Measurements from ENCODE around the gene WDR18. TPM values are rescaled to one million over a fixed set of nuclear protein-coding genes. Genes with fewer than 3 reads are reported as not detected.

Gene WDR18
- total RNA-seq, 1 experiment from 2014 or later = 124 TPM

GRCh38 chr19:1040476-1041271 is 56.5 kb downstream of the WDR18 start:
- POLR2A ChIA-PET = interaction anchor here (1.0 to 7.8 kb wide), 6 partner anchors 13 to 228 kb away, joined by 3 to 85 read pairs (median 6); partner anchors contain the start of genes CIRBP, CNN2, RNU6-2 and WDR18
- Histone ChIP-seq H3K27me3 (ENCODE audit: insufficient read depth, low read length) (no peaks in the 10 kb centered on the region), H3K27ac (ENCODE audit: low read depth, low read length) (peak overlapping the region; percentile 78), H3K9ac (ENCODE audit: low read length) (peak overlapping the region; percentile 84), H4K20me1 (ENCODE audit: insufficient read depth) (no peaks in the 10 kb centered on the region), H3K9me2 (ENCODE audit: insufficient read depth) (no peaks in the 10 kb centered on the region), H2AFZ (ENCODE audit: low read depth, low read length, poor library complexity, severe bottlenecking) (no peak overlapping the region), H3K4me3 (replicated peaks in 1 of 2; ENCODE audit: low read depth in 1 of 2, low read length in 2 of 2) (peak overlapping the region; percentile 91), H3K4me2 (ENCODE audit: low read length) (peak overlapping the region; percentile 88), H3K4me1 (ENCODE audit: control insufficient read depth in 1 of 2, insufficient read depth in 2 of 2, low read length in 2 of 2) (peaks cover 32 to 74% of the 10 kb centered on the region in 2 experiments), H3K36me3 (ENCODE audit: control insufficient read depth in 1 of 2, insufficient read depth in 2 of 2, low read length in 2 of 2) (peaks cover 4 to 10% of the 10 kb centered on the region in 2 experiments; a peak in 3 of 4 replicates), H3K9me3 (ENCODE audit: control insufficient read depth in 1 of 2, insufficient read depth in 1 of 2, low read depth in 1 of 2, low read length in 2 of 2) (no peaks in the 10 kb centered on the region), H3K79me2 (ENCODE audit: insufficient read depth, low read length) (peaks cover 14% of the 10 kb centered on the region; the same call in 1 of the 2 replicates)
- intact Hi-C loops (cut with micrococcal nuclease) = loop anchor here (2.0 kb wide), 1 partner anchor 14 kb away; the partner anchor contains the start of gene CNN2
- DNase-seq (ENCODE audit: low read depth, low spot score) (peak; percentile 96), ATAC-seq (peak; percentile 48)
- RAD21 ChIA-PET (ENCODE audit: low non-redundant PET in 1 of 2, low total read pairs in 2 of 2, uncharacterized antibody in 2 of 2, unreplicated experiment in 2 of 2) = interaction anchor here (1.0 to 1.5 kb wide), 4 partner anchors 13 to 226 kb away, joined by 4 to 7 read pairs (median 4); no protein-coding TSS in a partner anchor
- CTCF ChIA-PET = interaction anchor here (0.9 to 1.2 kb wide), 5 partner anchors 13 to 226 kb away, joined by 3 to 7 read pairs (median 4); partner anchors contain the start of gene RNU6-2
- BruUV-seq (replicated peaks) = no TSS peak
- TF ChIP-seq CEBPB (IDR thresholded peaks at IDR 0.05; ENCODE audit: low read depth) = no peak
- TF ChIP-seq MAX (IDR thresholded peaks at IDR 0.05) = no peak
- TF ChIP-seq ELF1 (IDR thresholded peaks at IDR 0.05; ENCODE audit: borderline replicate concordance, low read depth) = no peak
- no peak for TF ChIP-seq YY1 (IDR thresholded peaks at IDR 0.05; ENCODE audit: extremely low read depth, insufficient replicate concordance, low read depth, low read length)
- no peak; the same call in none of the 2 replicates for TF ChIP-seq POLR2AphosphoS5 (IDR thresholded peaks at IDR 0.05; ENCODE audit: low read depth, low read length)
- TF ChIP-seq RAD21 (IDR thresholded peaks at IDR 0.05; ENCODE audit: low read depth) = no peak
- TF ChIP-seq CBX3 (IDR thresholded peaks at IDR 0.05; ENCODE audit: low read depth) = no peak
- TF ChIP-seq EGR1 (IDR thresholded peaks at IDR 0.05; ENCODE audit: low read depth) = no peak
- TF ChIP-seq FOSL1 (IDR thresholded peaks at IDR 0.05; ENCODE audit: low read depth) = no peak
- no peak for TF ChIP-seq CTCF (IDR thresholded peaks at IDR 0.05 in 2 of 3, conservative IDR thresholded peaks at IDR 0.05 in 1 of 3; ENCODE audit: borderline replicate concordance in 1 of 3, insufficient read depth in 1 of 3, low read depth in 2 of 3, low read length in 2 of 3)
- TF ChIP-seq EZH2 (IDR thresholded peaks at IDR 0.05) = no peak
- peak; percentile 45; the same call in 1 of the 2 replicates for TF ChIP-seq SIN3A (IDR thresholded peaks at IDR 0.05; ENCODE audit: low read depth)
- TF ChIP-seq POLR2A (IDR thresholded peaks at IDR 0.05; ENCODE audit: borderline replicate concordance, extremely low read depth, insufficient read depth, insufficient read length) = no peak
- no peak for TF ChIP-seq ZNF274 (IDR thresholded peaks at IDR 0.05; ENCODE audit: low read depth, low read length)
- peak; percentile 98 for TF ChIP-seq SP1 (IDR thresholded peaks at IDR 0.05; ENCODE audit: low read depth)
- no peak for TF ChIP-seq JUND (IDR thresholded peaks at IDR 0.05)
- 0 out of 2 replicates have a peak, but pooled peaks have one; percentile 15 for TF ChIP-seq ZFX (IDR thresholded peaks at IDR 0.05)
- TF ChIP-seq TCF7L2 (IDR thresholded peaks at IDR 0.05; ENCODE audit: borderline replicate concordance, extremely low read depth, insufficient read depth, insufficient read length) = peak; percentile 9
- TF ChIP-seq SRF (IDR thresholded peaks at IDR 0.05; ENCODE audit: low read depth) = no peak
- TF ChIP-seq REST (IDR thresholded peaks at IDR 0.05; ENCODE audit: low read depth) = no peak

Measured in HCT116 (cell line).